Naive thymus-derived CD8-positive, alpha-beta T cell (primary cell): ENCODE data around the gene NOS1AP. TPM values are rescaled to one million over a fixed set of nuclear protein-coding genes. Genes with fewer than 3 reads are reported as not detected.

Source experiments
- ATAC-seq, 2 donors: fragments of 150-1000 bp; cut with Tn5 transposase in 1 of 2; sonication (Bioruptor Pico), chemical (Tn5 transposase) in 1 of 2; 1 replicate in 1 of 2; 2 replicates in 1 of 2; pipeline ENCODE4 v1.10.0; 2021; ENCODE audit warnings: mild to moderate bottlenecking in 2 of 2, moderate library complexity in 2 of 2
- POLR2A ChIA-PET: fragments of 350-600 bp; sonication (Branson Sonifier 250); formaldehyde crosslinking; loops from one replicate; lab custom pipeline; 2021; ENCODE audit warnings: antibody characterized with exemption; lab: Charles Lee
- DNase-seq, 10 donors: peaks; one replicate each; pipeline versions ENCODE4 v3.0.0 to v3.0.0-alpha.2; 2020 to 2022
- H3K27ac Mint-ChIP-seq, 10 donors: one replicate each; pipeline ENCODE4 v1.8.0; 2020 to 2022; ENCODE audit warnings: mild to moderate bottlenecking in 10 of 10, mixed read lengths in 10 of 10, moderate library complexity in 4 of 10, inconsistent platforms in 1 of 10
- H3K27me3 Mint-ChIP-seq, 5 donors: one replicate each; pipeline ENCODE4 v1.8.0; 2021 to 2022; ENCODE audit warnings: mixed read lengths in 5 of 5
- H3K36me3 Mint-ChIP-seq, 3 donors: one replicate each; pipeline ENCODE4 v1.8.0; 2020 to 2022; ENCODE audit warnings: mixed read lengths in 3 of 3, mild to moderate bottlenecking in 2 of 3, inconsistent platforms in 1 of 3
- H3K4me1 Mint-ChIP-seq, 4 donors: one replicate each; pipeline ENCODE4 v1.8.0; 2021 to 2022; ENCODE audit warnings: mixed read lengths in 4 of 4
- H3K4me3 Mint-ChIP-seq, 10 donors: one replicate each; pipeline ENCODE4 v1.8.0; 2020 to 2022; ENCODE audit warnings: mild to moderate bottlenecking in 10 of 10, mixed read lengths in 10 of 10, moderate library complexity in 6 of 10, inconsistent platforms in 1 of 10
- H3K9me3 Mint-ChIP-seq, 9 donors: one replicate each; pipeline ENCODE4 v1.8.0; 2020 to 2022; ENCODE audit warnings: mixed read lengths in 9 of 9, mild to moderate bottlenecking in 3 of 9, inconsistent platforms in 1 of 9, moderate library complexity in 1 of 9
- polyA plus RNA-seq, 3 donors: library from polyadenylated mRNA; unstranded; fragments of 300-500 nt; fragmentation: Illumina TruSeq; gene quantifications; one replicate each; pipeline ENCODE4 v1.2.3, GENCODE V29; 2021
- total RNA-seq, 8 experiments: library from RNA in 2 of 8; stranded (reverse) in 2 of 8; gene quantifications; one replicate each; pipeline ENCODE4 v1.2.3 and lab custom pipeline; 2021 to 2026

Gene NOS1AP
- total and polyA plus RNA-seq, 5 experiments from 2014 or later = not detected

DNA sequence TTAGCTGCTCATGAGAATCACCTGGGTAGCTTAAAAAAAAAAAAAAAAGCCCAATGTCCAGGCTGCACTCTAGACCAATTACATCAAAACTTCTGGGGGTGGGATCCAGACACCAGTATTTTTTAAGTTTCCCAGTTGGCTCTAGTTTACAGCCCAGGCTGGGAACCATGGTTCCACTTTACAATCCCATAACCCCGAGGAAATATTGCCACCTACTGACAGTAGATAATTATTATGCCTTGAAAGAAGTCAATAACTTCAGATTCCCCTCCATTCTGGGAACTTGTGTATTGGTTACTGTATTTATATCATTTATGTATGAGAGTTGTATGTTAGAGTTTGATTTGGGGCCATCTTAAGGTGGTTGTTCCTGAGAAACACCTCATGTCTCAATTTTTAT, 207.0 kb downstream of the NOS1AP start:
- Mint-ChIP-seq H3K4me1 (no peaks in the 10 kb centered on the region), H3K9me3 (no peaks in the 10 kb centered on the region), H3K36me3 (no peaks in the 10 kb centered on the region), H3K4me3 (no peak overlapping the region), H3K27ac (no peak overlapping the region), H3K27me3 (peaks cover 7 to 31% (median 15%) of the 10 kb centered on the region in 5 donors)
- POLR2A ChIA-PET = no interaction called here
- DNase-seq = no peak
- no peak for ATAC-seq

- no peak for DNase-seq
- peaks cover 10 to 42% (median 12%) of the 10 kb centered on the region in 5 donors for H3K27me3 Mint-ChIP-seq
- H3K27ac Mint-ChIP-seq = no peak overlapping the region
- H3K36me3 Mint-ChIP-seq = no peaks in the 10 kb centered on the region
- no peaks in the 10 kb centered on the region for H3K9me3 Mint-ChIP-seq
- H3K4me3 Mint-ChIP-seq = no peak overlapping the region
- H3K4me1 Mint-ChIP-seq = no peaks in the 10 kb centered on the region
- ATAC-seq = no peak
- POLR2A ChIA-PET = no interaction called here
Measured at GRCh38 chr1:162279136-162279498, 209.6 kb downstream of the NOS1AP start.

GRCh38 chr1:162281426-162281825, 211.9 kb downstream of the NOS1AP start:
- POLR2A ChIA-PET = no interaction called here
- Mint-ChIP-seq H3K27ac (no peak overlapping the region), H3K4me1 (no peaks in the 10 kb centered on the region)

GRCh38 chr1:162283657-162284056, 214.2 kb downstream of the NOS1AP start:
- POLR2A ChIA-PET = no interaction called here
- H3K27ac Mint-ChIP-seq = no peak overlapping the region
- peaks cover 13 to 51% (median 16%) of the 10 kb centered on the region in 5 donors for H3K27me3 Mint-ChIP-seq
- no peaks in the 10 kb centered on the region for H3K9me3 Mint-ChIP-seq
- no peaks in the 10 kb centered on the region for H3K4me1 Mint-ChIP-seq
- no peak overlapping the region for H3K4me3 Mint-ChIP-seq
- H3K36me3 Mint-ChIP-seq = no peaks in the 10 kb centered on the region
- DNase-seq = no peak
- no peak for ATAC-seq

More at GRCh38 chr1:162281426-162281825, 211.9 kb downstream of the NOS1AP start:
- peaks cover 12 to 61% (median 22%) of the 10 kb centered on the region in 5 donors for H3K27me3 Mint-ChIP-seq
- ATAC-seq = no peak
- no peak for DNase-seq
- H3K36me3 Mint-ChIP-seq = no peaks in the 10 kb centered on the region
- H3K9me3 Mint-ChIP-seq = no peaks in the 10 kb centered on the region
- no peak overlapping the region for H3K4me3 Mint-ChIP-seq

DNA sequence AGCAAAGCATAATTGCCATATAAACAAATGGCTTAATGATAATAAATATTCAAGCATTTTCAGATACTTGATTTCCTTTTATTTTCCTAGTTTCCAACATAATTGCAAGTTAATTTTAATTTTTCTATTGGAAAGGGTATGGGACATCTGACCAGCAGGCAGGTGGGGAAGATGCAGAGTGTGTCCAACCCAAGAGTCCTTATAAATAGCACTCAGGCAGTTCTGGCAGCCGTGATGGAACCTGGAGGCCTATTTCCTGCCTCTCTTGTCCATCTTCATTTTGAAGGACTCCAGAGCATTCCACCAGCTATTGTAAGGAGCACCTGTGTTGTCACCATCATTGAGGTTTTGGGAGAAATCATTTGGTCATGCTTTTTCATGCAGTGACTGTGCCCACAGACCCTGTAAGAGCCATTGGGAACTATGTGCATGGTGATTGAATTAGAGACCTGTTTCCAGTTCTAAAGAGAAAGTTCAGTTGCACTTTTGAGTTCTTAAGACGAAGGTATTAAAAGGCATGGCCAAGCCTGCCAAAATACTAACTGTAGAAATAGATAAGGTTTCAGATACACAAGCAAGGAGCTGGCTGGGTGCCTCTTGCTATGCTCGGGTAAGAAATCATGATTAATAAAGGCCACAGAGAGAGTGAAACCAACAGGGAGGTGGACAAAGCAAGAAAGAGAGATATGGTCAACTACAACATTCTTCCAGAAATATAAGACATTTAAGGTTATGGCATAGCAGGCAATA, 214.9 kb downstream of the NOS1AP start:
- POLR2A ChIA-PET = no interaction called here
- Mint-ChIP-seq H3K4me3 (no peak overlapping the region), H3K27ac (no peak overlapping the region), H3K4me1 (no peaks in the 10 kb centered on the region), H3K9me3 (no peaks in the 10 kb centered on the region), H3K36me3 (no peaks in the 10 kb centered on the region), H3K27me3 (peaks cover 12 to 43% (median 16%) of the 10 kb centered on the region in 5 donors)
- DNase-seq (no peak), ATAC-seq (no peak)

DNA sequence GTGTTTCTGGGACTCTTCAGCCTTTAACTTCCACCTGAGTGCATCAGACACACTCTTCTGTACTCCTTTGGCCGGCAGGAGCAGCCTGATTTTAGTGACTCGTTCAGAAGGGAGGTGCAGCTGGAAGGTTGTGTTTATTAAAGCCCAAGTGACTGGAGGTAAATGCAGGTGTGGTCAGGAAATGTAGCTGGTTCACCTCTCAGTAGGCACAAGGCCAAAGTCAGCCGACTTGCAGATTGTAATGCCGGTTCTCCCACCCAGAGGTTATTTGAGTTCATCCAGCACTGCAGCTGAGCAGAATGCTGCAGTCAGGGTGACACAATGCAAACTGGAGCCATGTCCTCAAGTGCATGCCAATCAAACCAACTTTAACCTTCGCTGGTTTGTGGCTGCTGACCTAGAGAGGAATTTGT, 215.7 kb downstream of the NOS1AP start:
- H3K36me3 Mint-ChIP-seq = no peaks in the 10 kb centered on the region
- no peaks in the 10 kb centered on the region for H3K9me3 Mint-ChIP-seq
- no peaks in the 10 kb centered on the region for H3K4me1 Mint-ChIP-seq
- DNase-seq = no peak
- H3K4me3 Mint-ChIP-seq = no peak overlapping the region
- H3K27ac Mint-ChIP-seq = no peak overlapping the region
- POLR2A ChIA-PET = no interaction called here
- H3K27me3 Mint-ChIP-seq = peaks cover 11 to 41% (median 17%) of the 10 kb centered on the region in 5 donors
- no peak for ATAC-seq

GRCh38 chr1:162291000-162291399, 221.5 kb downstream of the NOS1AP start:
- no peaks in the 10 kb centered on the region for H3K9me3 Mint-ChIP-seq
- H3K27me3 Mint-ChIP-seq = peaks cover 8 to 49% (median 16%) of the 10 kb centered on the region in 5 donors
- POLR2A ChIA-PET = no interaction called here

GRCh38 chr1:162292422-162292849, 222.9 kb downstream of the NOS1AP start:
- ATAC-seq = no peak
- POLR2A ChIA-PET = no interaction called here
- Mint-ChIP-seq H3K27ac (no peak overlapping the region), H3K9me3 (no peaks in the 10 kb centered on the region), H3K4me3 (no peak overlapping the region), H3K36me3 (peaks cover 0 to 2% (median 0%) of the 10 kb centered on the region in 3 donors), H3K27me3 (peaks cover 10 to 49% (median 20%) of the 10 kb centered on the region in 5 donors), H3K4me1 (peaks cover 0 to 2% (median 0%) of the 10 kb centered on the region in 4 donors)
- no peak for DNase-seq

More at GRCh38 chr1:162291000-162291399, 221.5 kb downstream of the NOS1AP start:
- Mint-ChIP-seq H3K4me3 (no peak overlapping the region), H3K4me1 (no peaks in the 10 kb centered on the region), H3K36me3 (peaks cover 0 to 2% (median 0%) of the 10 kb centered on the region in 3 donors), H3K27ac (no peak overlapping the region)
- no peak for DNase-seq
- ATAC-seq = no peak

GRCh38 chr1:162293073-162293692, 223.7 kb downstream of the NOS1AP start:
- ATAC-seq = no peak
- Mint-ChIP-seq H3K36me3 (peaks cover 0 to 2% (median 0%) of the 10 kb centered on the region in 3 donors), H3K9me3 (no peaks in the 10 kb centered on the region), H3K27ac (no peak overlapping the region), H3K4me1 (peaks cover 0 to 4% (median 0%) of the 10 kb centered on the region in 4 donors), H3K27me3 (peaks cover 10 to 57% (median 20%) of the 10 kb centered on the region in 5 donors), H3K4me3 (no peak overlapping the region)
- POLR2A ChIA-PET = no interaction called here
- DNase-seq = no peak

- H3K4me3 Mint-ChIP-seq = no peak overlapping the region
- peaks cover 0 to 2% (median 0%) of the 10 kb centered on the region in 3 donors for H3K36me3 Mint-ChIP-seq
- H3K27me3 Mint-ChIP-seq = peaks cover 10 to 62% (median 23%) of the 10 kb centered on the region in 5 donors
- POLR2A ChIA-PET = no interaction called here
- no peak overlapping the region for H3K27ac Mint-ChIP-seq
- H3K4me1 Mint-ChIP-seq = peaks cover 0 to 4% (median 0%) of the 10 kb centered on the region in 4 donors
- H3K9me3 Mint-ChIP-seq = no peaks in the 10 kb centered on the region
- DNase-seq = no peak
- ATAC-seq = no peak
Measured at GRCh38 chr1:162294015-162294414, 224.5 kb downstream of the NOS1AP start.

GRCh38 chr1:162297208-162297607, 227.7 kb downstream of the NOS1AP start:
- no peak for DNase-seq
- Mint-ChIP-seq H3K4me1 (peaks cover 0 to 4% (median 0%) of the 10 kb centered on the region in 4 donors), H3K27me3 (peaks cover 16 to 84% (median 25%) of the 10 kb centered on the region in 5 donors), H3K4me3 (no peak overlapping the region), H3K9me3 (peaks cover 0 to 4% (median 0%) of the 10 kb centered on the region in 9 donors), H3K27ac (no peak overlapping the region), H3K36me3 (peaks cover 0 to 2% (median 0%) of the 10 kb centered on the region in 3 donors)
- POLR2A ChIA-PET = no interaction called here
- ATAC-seq = no peak

DNA sequence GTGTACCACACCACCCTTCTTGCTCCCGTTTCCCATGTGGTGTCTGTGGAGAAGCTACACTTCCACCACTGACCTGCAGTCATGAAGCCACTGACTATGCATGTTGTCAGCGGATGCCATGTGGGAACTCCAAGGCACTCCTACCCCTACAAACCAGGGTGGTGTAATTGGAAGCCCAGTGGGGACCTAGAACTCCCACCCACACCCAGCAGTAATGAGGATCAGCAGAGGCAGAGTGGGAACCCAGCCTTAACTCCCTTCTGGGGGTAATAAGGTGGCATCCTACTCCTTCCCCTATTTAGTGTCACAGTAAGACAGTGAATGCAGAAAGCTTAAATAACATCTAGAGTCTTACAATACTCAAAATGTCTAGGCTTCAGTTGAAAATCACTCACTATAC, 228.8 kb downstream of the NOS1AP start:
- no peak for DNase-seq
- Mint-ChIP-seq H3K4me3 (no peak overlapping the region), H3K36me3 (peaks cover 0 to 2% (median 0%) of the 10 kb centered on the region in 3 donors), H3K4me1 (peaks cover 0 to 4% (median 0%) of the 10 kb centered on the region in 4 donors), H3K27ac (no peak overlapping the region), H3K9me3 (peaks cover 0 to 4% (median 0%) of the 10 kb centered on the region in 9 donors), H3K27me3 (peaks cover 16 to 74% (median 23%) of the 10 kb centered on the region in 5 donors)
- POLR2A ChIA-PET = no interaction called here
- ATAC-seq = no peak

DNA sequence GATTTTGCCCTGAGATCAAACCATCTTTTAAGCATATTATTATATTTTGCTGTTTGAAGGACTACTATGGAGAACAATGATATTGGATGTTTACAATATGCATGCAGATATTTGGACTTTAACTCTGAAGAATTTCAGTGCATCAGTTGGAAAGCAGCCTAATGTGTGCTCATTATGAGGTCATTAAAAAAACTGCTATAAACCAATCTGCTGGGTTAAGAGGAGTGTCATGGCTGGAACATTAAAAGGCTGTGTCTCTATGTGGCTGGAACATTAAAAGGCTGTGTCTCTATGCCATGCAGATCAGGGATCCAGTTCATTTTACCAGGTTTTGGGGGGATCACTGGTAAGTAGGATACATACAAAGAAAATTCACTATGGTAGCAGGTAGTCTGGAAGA, 229.5 kb downstream of the NOS1AP start:
- H3K4me3 Mint-ChIP-seq = no peak overlapping the region
- POLR2A ChIA-PET = no interaction called here
- DNase-seq (no peak), ATAC-seq (no peak)
- no peaks in the 10 kb centered on the region for H3K36me3 Mint-ChIP-seq
- peaks cover 14 to 71% (median 22%) of the 10 kb centered on the region in 5 donors for H3K27me3 Mint-ChIP-seq
- H3K9me3 Mint-ChIP-seq = peaks cover 0 to 4% (median 0%) of the 10 kb centered on the region in 9 donors
- H3K4me1 Mint-ChIP-seq = peaks cover 0 to 4% (median 0%) of the 10 kb centered on the region in 4 donors
- no peak overlapping the region for H3K27ac Mint-ChIP-seq
